Retinal pigment epithelial cell (primary cell): Measurements from ENCODE around the gene MYD88.

Source experiments
- DNase-seq: peaks from one replicate; pipeline ENCODE4 v3.0.0-alpha.2; 2010; ENCODE audit warnings: low read depth
- H3K4me3 ChIP-seq: 2 replicates; pipeline ENCODE4 v1.5.1; 2011; ENCODE audit warnings: mild to moderate bottlenecking, low read length, control low read depth, moderate library complexity
- TF ChIP-seq, protein P1 (sequence below): conservative IDR thresholded peaks from 2 replicates; pipeline ENCODE4 v1.5.1; 2011; ENCODE audit warnings: low read depth, low read length, control low read depth, inconsistent platforms

MYD88 gene

DNA sequence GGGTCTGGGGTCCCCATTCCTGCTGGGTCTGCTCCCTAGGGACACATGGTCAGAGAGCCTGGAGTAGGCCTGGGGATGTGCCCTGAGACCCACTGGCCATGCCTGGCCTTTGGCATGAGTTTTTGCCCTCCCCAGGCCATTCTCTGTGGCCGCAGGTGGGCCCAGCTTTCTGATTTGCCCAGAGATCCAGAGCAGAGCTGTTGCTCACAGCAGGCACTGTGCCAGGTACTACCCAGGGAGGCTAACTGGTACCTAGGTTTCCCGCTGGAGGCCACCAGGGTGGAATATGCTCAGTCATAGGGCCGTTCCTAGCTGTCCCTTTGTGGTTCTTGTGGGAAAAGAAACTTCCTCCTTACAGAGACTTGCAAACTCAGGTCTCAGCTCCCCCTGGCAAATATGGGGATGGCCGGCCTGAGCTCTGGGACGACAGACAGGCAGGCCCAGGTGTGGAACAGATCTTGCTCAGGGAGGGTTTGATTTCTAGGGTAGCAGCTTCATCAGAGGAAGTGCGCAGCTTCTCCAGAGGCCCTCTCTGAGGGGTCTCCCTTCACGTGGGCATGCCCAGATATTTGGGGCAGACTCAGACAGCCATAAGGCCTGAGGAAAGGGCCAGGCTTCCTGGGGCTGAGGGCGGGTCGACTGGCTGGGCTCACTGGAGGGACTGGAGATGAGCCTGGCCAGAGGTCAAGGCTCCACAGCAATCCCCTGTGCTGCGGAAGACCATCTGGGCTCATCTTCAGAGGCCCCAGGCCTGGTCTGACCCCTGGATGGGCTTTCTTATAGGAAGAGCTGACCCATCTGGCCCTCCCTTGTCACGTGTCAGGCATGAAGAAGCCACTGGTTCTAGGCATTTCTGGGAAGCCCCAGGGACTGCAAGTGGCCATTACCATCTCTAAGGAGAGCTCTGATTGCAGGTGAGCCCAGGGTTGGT, 29.5 kb upstream of the MYD88 start:
- TF ChIP-seq, protein P1, sequence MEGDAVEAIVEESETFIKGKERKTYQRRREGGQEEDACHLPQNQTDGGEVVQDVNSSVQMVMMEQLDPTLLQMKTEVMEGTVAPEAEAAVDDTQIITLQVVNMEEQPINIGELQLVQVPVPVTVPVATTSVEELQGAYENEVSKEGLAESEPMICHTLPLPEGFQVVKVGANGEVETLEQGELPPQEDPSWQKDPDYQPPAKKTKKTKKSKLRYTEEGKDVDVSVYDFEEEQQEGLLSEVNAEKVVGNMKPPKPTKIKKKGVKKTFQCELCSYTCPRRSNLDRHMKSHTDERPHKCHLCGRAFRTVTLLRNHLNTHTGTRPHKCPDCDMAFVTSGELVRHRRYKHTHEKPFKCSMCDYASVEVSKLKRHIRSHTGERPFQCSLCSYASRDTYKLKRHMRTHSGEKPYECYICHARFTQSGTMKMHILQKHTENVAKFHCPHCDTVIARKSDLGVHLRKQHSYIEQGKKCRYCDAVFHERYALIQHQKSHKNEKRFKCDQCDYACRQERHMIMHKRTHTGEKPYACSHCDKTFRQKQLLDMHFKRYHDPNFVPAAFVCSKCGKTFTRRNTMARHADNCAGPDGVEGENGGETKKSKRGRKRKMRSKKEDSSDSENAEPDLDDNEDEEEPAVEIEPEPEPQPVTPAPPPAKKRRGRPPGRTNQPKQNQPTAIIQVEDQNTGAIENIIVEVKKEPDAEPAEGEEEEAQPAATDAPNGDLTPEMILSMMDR = no peak
- DNase-seq = no peak
- no peak overlapping the region for H3K4me3 ChIP-seq

GRCh38 chr3:38109580-38110313, 28.7 kb upstream of the MYD88 start:
- no peak overlapping the region for H3K4me3 ChIP-seq
- TF ChIP-seq, protein P1 = no peak
- no peak for DNase-seq

GRCh38 chr3:38110314-38111050, 28.0 kb upstream of the MYD88 start:
- H3K4me3 ChIP-seq = no peak overlapping the region
- no peak for DNase-seq
- TF ChIP-seq, protein P1 = no peak

- TF ChIP-seq, protein P1 = no peak
- H3K4me3 ChIP-seq = no peak overlapping the region
- no peak for DNase-seq
These were observed 27.3 kb upstream of the MYD88 start for GRCh38 chr3:38111201-38111600.

- DNase-seq = no peak
- TF ChIP-seq, protein P1 = no peak
- no peak overlapping the region for H3K4me3 ChIP-seq
These were observed 26.6 kb upstream of the MYD88 start for GRCh38 chr3:38111696-38112377.

DNA sequence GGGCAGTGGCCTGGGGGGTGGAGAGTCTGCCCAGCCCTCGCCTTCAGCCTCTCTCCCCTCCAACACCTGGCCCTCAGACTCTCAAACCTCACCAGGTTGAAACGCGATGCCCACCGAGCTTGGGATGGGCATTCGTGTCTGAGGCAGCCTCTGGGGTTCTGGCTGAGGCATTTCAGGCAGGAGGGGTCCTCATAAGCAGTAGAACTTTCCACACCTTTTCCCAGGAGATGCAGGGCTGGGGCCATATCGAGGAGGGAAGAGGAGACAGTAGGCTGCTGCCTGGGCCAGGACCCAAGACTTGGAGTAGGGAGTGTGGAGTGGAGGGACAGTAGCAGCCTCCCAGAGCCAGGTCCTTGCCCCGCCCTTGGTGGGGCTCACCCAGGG, 26.1 kb upstream of the MYD88 start:
- H3K4me3 ChIP-seq = no peak overlapping the region
- TF ChIP-seq, protein P1 = no peak
- DNase-seq = no peak
